Nucleus accumbens (tissue), 56 donors: ENCODE measurements around the gene PRKD3.
"Not testable (repeated sequence)": the region's sequence is repeated elsewhere in the genome, so short reads cannot be mapped to it uniquely, and the experiment has no call there.

Experiments
- DNase-seq, 56 donors: peaks; one replicate each; lab custom pipeline; 2025; lab: John Stamatoyannopoulos, UW

Gene PRKD3

DNA sequence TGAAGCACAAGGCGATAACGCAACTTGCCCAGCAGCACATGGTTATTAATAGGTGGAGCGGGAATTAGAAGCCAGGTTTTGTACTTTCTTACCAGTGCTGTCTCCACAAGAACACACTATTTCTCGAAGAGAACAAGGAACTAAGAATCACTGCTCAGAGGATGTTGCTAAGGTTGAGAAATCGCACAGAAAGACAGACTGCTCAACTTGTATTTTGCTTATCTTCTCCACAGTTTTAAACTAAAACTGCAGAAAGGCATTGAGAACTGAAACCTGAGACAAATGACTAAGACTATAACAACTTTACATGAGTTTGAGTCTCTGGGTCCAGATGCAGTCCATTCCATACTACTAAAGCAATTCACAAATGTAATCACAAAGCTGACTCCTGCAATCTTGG lies 6.2 kb downstream of the PRKD3 start:
- no peak for DNase-seq

DNA sequence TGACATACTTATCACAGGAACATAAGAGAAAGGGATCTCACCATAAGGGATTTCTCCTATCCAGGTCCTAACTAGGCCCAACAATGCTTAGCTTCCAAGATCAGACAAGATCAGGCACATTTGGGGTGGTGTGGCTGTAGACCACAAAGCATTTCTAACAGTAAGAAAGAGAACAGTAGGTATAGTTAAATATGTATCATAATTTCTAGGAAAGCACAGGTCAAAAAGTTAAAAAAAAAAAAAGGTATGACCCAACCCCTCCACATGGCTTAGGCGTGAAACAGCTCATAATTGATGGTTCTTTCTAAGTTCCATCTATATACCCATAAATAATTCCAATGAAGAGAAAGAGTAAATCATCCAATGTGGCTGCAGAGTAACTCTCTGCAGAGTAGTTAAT lies 6.9 kb downstream of the PRKD3 start:
- no peak for DNase-seq

DNA sequence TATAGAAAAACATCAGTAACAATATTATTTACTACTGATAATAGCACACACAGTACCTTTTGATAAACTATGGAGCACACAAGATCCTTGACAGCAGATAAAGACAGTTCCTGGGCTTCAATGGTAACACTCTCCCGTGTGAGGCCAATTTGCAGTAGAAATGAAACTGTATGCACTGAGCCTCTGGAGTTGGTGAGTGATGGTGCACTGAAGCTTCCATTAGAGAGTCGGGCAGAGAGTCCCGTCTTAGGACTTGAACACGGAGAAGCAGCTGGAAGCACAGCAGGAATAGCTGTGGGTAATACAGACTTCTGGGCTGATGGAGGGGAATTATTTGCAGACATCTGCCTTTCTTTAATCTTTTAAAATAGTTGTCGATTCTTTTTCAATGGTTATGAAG lies 8.5 kb downstream of the PRKD3 start:
- DNase-seq, result no peak

DNA sequence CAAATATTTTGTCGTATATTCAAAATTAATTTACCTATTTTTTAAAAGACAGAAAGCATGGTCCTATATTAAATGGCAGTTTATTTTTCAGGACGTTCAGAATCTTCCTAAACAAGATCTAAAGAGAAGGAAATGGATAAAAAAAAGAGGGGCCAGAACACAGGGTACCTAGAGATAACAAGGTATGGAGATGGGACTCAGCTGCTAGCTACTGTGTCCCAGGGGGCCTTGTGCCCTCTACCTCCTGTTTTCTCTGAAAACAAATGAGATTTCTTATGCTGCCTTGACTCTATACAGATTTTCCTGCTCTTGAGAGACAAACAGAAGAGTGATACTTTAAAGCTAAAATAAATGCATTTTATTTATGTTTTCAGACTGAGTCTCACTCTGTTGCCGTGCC lies 9.3 kb downstream of the PRKD3 start:
- DNase-seq, result no peak

DNA sequence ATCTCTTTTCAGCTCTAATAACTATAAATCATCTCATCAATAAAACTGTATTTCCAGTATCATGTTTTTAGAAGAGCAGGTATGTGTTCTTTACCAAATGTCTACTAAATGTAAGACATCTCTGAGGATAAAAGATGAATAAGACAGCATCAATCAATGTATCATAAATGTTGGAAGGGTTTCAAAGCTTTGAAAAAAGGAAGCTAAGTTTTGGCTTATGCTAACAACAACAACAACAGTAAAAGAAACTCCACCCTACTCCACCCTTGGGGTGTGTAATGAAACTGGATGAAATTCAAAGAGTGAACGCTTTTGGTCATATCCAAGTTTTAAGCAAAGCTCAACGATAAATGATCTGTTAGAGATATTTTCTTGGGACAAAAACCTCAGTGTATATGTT lies 17.1 kb downstream of the PRKD3 start:
- DNase-seq, result no peak

DNA sequence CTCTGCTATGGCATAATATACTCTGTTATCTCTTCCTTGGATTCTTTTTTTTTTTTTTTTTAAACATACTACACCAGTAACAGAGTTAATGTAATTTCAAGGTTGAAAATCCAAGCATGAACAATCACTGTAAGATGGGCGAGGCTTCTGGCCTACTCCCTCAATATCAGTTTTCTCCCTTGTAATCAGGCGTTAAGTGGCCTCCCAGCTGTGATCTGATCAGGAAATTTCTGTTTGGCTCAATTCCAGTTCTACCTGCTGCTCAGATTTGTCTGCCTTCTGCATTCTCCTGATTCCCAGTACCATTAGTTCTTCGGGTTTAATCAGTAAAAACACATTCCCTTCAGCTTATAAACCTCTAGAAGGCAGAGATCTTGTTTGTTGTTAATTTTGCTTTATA lies 18.6 kb downstream of the PRKD3 start:
- DNase-seq, result no peak

- DNase-seq, result no peak
Measured at GRCh38 chr2:37302701-37303252, 21.9 kb downstream of the PRKD3 start.

DNA sequence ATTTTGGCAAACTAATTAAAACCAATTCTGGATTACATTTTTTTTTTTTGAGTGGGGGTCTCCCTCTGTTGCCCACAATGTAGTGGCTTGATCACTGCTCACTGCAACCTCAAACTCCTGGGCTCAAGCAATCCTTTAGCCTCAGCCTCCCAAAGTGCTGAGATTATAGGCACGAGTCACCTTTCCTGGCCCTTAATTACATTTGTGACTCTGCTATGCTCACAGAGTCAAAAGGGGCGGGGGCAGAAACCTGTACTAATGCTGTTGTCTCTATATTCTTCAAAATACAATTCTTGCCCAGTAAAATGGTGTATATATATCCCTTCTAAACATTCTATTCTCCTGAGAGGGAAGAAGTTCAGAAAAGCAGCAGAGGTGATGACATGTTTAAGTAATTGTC lies 23.2 kb downstream of the PRKD3 start:
- no peak for DNase-seq

- DNase-seq, result no peak
Measured at GRCh38 chr2:37300578-37300977, 24.1 kb downstream of the PRKD3 start.

DNA sequence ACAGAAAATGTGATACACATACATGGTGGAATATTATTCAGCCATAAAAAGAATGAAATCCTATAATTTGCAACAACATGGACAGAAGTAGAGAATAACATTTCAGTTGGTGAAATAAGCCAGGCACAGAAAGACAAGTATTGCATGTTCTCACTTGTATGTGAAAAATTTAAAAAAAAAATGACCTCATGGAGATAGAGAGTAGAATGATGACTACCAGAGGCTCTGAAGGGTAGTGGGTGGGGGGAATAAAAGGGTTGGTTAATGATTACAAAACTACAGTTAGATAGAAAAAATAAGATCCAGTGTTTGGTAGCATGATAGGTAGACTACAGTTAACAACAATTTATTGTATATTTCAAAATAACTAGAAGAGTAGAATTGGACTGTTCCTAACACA lies 24.5 kb downstream of the PRKD3 start:
- no peak for DNase-seq

DNA sequence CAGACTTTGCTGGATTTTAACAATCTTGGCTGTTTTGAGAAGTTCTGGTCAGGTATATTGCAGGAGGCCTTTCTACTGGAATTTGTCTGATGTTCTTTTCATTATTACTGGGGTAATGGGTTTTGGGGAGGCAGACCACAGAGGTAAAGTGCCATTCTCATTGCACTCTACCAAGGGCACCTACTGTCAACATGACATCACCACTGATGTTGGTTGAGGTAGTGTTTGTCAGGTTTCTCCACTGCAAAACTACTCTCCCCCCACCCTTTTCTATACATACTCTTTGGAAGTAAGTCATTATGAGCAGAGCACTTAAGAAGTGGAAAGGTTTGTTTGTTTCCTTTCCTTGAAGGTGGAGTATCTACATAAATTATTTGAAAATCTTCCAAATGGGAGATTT lies 27.0 kb downstream of the PRKD3 start:
- no peak for DNase-seq

DNA sequence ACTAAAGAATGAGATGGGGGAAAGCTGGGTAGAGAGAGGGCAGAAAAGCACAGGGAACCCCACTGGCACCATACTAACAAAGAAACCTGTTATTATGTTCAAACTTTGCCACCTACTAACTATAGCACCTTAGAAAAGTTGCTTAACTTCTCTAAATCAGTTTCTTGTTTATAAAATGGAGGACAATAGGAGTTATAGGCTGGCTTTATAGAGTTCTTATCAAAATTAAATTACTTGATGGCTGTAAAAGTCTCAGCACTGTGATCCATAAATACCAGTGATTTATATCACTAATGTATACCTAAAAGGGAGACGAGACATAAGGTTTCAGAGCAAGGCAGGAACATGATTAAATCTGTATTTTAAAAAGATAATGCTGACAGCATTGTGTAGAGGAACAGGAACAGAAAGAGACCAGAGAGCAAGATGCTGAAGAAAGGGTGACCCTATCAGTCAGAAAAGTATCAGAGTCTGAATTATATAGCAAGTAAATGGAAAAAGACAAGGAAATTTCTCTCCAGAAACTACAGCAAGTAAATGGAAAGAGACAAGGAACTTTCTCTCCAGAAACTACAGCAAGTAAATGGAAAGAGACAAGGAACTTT lies 29.1 kb downstream of the PRKD3 start:
- DNase-seq, result no peak

GRCh38 chr2:37294858-37295257 lies 29.8 kb downstream of the PRKD3 start:
- not testable (repeated sequence) for DNase-seq

GRCh38 chr2:37291680-37292079 lies 33.0 kb downstream of the PRKD3 start:
- DNase-seq, result no peak

DNA sequence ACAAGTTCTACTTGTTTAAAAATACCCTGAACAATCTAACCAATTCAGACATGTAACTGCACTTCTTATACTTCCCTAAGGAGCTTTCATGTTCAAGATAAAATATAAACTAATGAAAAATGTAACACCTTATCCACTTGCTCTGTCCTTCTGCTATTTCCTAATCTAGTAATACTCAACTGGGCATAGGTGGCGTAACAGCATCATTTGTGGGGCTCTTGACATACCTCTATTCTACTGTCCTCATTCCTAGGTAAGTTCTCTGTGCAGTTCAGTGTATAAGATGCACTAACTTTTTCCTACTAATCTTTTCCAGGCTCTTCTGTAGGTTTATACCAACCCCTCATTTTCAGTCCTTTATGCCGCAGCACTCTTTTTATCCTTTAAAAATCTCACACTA lies 36.7 kb downstream of the PRKD3 start:
- DNase-seq, result no peak

GRCh38 chr2:37284381-37284780 lies 40.3 kb downstream of the PRKD3 start:
- no peak for DNase-seq

GRCh38 chr2:37283207-37283606 lies 41.4 kb downstream of the PRKD3 start:
- no peak for DNase-seq

- DNase-seq, result no peak
Measured at GRCh38 chr2:37282746-37283145, 41.9 kb downstream of the PRKD3 start.

GRCh38 chr2:37281916-37282315 lies 42.7 kb downstream of the PRKD3 start:
- DNase-seq, result no peak

DNA sequence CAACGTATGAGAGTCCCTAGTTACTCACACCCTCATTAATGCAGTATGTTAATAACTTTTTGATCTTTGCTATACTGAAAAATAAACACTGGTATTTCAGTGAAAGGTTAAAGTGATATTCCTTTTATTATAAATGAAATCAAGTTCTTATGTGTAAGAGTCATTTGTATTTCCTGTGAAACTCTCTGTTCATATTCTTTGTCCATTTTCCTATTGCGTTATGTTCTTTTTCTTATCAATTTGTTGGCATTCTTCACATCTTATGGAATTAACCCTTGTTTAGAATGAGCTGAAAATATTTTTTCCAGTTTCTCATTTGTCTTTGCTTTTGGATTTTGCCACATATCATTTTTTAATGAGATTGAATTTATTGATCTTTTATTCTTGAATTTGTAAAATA lies 48.3 kb downstream of the PRKD3 start:
- no peak for DNase-seq
